HL-60 (cell line): ENCODE data around the gene RBFOX2.

Experiments
- DNase-seq, 2 experiments: peaks; one replicate each; pipeline ENCODE4 v3.0.0-alpha.2; 2010 to 2020; ENCODE audit warnings: low read depth in 1 of 2, low spot score in 1 of 2
- H3K27ac ChIP-seq: fragments of 250-450 bp; sonication (Bioruptor Pico); replicated peaks from 2 replicates; pipeline ENCODE4 v1.5.1; 2020; ENCODE audit warnings: mild to moderate bottlenecking, moderate library complexity
- H3K27me3 ChIP-seq: fragments of 250-450 bp; sonication (Bioruptor Pico); 2 replicates; pipeline ENCODE4 v1.5.1; 2021; ENCODE audit warnings: mild to moderate bottlenecking, moderate library complexity; ENCODE audit not compliant: insufficient read depth, poor library complexity, severe bottlenecking
- H3K4me3 ChIP-seq: replicated peaks from 2 replicates; pipeline ENCODE4 v1.5.1; 2011; ENCODE audit warnings: mild to moderate bottlenecking, control low read depth, low read length; ENCODE audit not compliant: insufficient read depth
- GABPA ChIP-seq: IDR thresholded peaks from 2 replicates; pipeline ENCODE4 v1.6.1; 2012; ENCODE audit warnings: low read depth
- POLR2AphosphoS5 ChIP-seq: IDR thresholded peaks from 2 replicates; pipeline ENCODE4 v1.6.1; 2012; ENCODE audit warnings: low read depth
- SPI1 ChIP-seq: IDR thresholded peaks from 2 replicates; pipeline ENCODE4 v1.6.1; 2012; ENCODE audit warnings: low read depth, mild to moderate bottlenecking, borderline replicate concordance
- TF ChIP-seq, protein P1 (sequence below): IDR thresholded peaks from 2 replicates; pipeline ENCODE4 v1.6.1; 2012; ENCODE audit warnings: low read depth; ENCODE audit not compliant: insufficient replicate concordance
- TF ChIP-seq, protein P2 (sequence below): IDR thresholded peaks from one replicate; pipeline ENCODE4 v1.5.1; 2011; ENCODE audit warnings: low read length, control low read depth, inconsistent platforms; ENCODE audit not compliant: insufficient read depth

Gene RBFOX2

DNA sequence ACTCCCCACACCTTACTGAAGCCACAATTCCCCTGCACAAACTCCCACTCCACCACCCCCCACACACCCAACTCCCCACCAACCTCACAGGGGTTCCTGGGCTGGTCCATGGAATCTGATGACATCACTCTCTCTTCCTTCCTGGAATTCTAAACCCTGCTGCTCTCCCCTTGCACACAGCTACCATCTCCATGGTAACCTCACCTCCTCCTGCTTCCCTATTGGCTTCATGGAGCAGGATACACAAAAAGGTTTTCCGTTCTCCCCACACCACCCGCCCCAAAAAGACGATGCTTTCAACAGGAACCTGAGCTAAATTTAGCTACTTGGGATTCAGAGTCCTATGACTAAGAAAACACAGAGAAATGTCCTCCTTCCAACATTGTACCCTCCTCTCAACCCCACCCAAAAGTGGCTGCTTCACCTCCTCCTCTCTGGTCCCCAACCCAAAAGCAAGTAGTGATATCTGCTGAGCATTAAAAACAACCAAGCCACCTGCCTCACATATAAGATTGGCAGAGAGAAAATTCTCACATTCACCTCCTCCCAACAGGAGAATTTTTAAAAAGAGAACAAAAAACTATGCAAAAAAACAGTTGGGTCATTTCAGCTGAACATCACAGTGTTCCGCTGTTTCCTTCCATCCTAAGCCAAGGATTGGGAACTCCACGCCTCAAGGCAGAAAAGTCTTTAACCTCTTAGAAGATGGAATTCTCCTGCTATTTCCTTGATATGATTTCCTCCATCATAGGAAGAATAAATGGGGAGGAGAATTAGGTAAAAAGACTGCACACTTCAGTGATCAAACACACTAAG lies 66.9 kb downstream of the RBFOX2 start:
- Histone ChIP-seq H3K27me3 (peaks cover 15% of the 10 kb centered on the region), H3K4me3 (no peak overlapping the region), H3K27ac (no peak overlapping the region)
- TF ChIP-seq POLR2AphosphoS5: no peak
- TF ChIP-seq, protein P1, sequence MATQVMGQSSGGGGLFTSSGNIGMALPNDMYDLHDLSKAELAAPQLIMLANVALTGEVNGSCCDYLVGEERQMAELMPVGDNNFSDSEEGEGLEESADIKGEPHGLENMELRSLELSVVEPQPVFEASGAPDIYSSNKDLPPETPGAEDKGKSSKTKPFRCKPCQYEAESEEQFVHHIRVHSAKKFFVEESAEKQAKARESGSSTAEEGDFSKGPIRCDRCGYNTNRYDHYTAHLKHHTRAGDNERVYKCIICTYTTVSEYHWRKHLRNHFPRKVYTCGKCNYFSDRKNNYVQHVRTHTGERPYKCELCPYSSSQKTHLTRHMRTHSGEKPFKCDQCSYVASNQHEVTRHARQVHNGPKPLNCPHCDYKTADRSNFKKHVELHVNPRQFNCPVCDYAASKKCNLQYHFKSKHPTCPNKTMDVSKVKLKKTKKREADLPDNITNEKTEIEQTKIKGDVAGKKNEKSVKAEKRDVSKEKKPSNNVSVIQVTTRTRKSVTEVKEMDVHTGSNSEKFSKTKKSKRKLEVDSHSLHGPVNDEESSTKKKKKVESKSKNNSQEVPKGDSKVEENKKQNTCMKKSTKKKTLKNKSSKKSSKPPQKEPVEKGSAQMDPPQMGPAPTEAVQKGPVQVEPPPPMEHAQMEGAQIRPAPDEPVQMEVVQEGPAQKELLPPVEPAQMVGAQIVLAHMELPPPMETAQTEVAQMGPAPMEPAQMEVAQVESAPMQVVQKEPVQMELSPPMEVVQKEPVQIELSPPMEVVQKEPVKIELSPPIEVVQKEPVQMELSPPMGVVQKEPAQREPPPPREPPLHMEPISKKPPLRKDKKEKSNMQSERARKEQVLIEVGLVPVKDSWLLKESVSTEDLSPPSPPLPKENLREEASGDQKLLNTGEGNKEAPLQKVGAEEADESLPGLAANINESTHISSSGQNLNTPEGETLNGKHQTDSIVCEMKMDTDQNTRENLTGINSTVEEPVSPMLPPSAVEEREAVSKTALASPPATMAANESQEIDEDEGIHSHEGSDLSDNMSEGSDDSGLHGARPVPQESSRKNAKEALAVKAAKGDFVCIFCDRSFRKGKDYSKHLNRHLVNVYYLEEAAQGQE: no peak
- TF ChIP-seq SPI1: no peak
- TF ChIP-seq, protein P2, sequence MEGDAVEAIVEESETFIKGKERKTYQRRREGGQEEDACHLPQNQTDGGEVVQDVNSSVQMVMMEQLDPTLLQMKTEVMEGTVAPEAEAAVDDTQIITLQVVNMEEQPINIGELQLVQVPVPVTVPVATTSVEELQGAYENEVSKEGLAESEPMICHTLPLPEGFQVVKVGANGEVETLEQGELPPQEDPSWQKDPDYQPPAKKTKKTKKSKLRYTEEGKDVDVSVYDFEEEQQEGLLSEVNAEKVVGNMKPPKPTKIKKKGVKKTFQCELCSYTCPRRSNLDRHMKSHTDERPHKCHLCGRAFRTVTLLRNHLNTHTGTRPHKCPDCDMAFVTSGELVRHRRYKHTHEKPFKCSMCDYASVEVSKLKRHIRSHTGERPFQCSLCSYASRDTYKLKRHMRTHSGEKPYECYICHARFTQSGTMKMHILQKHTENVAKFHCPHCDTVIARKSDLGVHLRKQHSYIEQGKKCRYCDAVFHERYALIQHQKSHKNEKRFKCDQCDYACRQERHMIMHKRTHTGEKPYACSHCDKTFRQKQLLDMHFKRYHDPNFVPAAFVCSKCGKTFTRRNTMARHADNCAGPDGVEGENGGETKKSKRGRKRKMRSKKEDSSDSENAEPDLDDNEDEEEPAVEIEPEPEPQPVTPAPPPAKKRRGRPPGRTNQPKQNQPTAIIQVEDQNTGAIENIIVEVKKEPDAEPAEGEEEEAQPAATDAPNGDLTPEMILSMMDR: no peak
- no peak for TF ChIP-seq GABPA
- DNase-seq: no peak

DNA sequence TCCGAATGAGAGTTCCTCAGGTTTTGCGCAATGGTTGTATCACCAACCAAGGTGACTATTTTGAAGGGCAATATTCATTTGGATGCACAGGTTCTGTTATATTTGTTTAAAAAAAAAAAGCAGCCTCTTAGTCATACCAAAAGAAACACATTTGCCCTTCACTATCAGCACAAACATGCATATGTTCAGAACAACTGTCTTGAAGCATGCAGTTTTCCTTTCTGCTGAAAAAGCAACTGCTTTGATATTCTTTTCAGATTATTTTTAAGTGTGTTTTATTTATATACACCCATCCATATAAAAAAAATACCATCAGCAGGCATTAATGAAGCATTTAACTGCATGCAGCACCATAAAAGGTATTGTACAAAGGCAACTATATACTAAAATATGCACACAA lies 67.8 kb downstream of the RBFOX2 start:
- no peak overlapping the region for H3K4me3 ChIP-seq
- no peak overlapping the region for H3K27ac ChIP-seq
- H3K27me3 ChIP-seq: peaks cover 8% of the 10 kb centered on the region
- TF ChIP-seq, protein P1: no peak
- no peak for TF ChIP-seq GABPA
- TF ChIP-seq, protein P2: no peak
- no peak for TF ChIP-seq SPI1
- no peak for TF ChIP-seq POLR2AphosphoS5
- no peak for DNase-seq

DNA sequence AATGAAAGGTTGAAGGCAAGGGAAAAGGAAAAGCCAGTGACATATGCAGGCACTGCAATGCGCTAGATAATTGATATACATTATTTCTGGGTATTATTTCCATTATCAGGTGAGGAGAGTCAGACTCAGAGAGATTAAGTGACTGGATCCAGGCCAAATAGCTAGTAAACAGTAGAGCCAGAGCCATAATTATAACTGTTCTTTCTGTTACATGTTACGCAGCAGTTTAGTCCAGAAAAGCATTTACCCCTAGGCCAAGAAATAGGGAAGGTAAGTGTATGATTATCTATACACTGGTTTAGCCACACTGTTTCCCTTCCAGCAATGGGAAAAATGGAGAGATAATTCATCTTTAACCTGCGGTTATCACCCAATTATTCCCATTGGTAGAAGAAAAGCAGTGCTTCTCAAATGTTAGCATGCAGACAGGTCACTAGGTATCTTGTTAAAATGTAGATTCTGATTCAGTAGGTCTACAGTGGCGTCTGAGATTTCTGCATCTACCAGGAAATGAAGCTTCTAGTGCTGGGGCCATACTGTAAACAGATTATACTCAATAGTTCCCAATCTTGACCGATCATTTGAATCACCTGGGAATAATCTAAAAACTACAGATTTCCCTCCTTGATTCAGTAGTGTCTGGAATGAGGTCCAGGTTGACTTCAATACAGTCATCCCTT lies 69.4 kb downstream of the RBFOX2 start:
- no peak for DNase-seq
- TF ChIP-seq, protein P1: no peak
- TF ChIP-seq POLR2AphosphoS5 (no peak), GABPA (no peak), SPI1 (no peak)
- TF ChIP-seq, protein P2: no peak
- no peak overlapping the region for H3K27ac ChIP-seq

More for the DNA sequence above, 69.4 kb downstream of the RBFOX2 start:
- Histone ChIP-seq H3K27me3 (peaks cover 3% of the 10 kb centered on the region), H3K4me3 (no peak overlapping the region)
